Neuron (in vitro differentiated cells): ENCODE data around the gene HEATR5A.
"Not testable (repeated sequence)": the region's sequence is repeated elsewhere in the genome, so short reads cannot be mapped to it uniquely, and the experiment has no call there.

Experiments
- H2AFZ ChIP-seq: one replicate; pipeline ENCODE4 v1.6.1; 2013; ENCODE audit warnings: low read depth, mild to moderate bottlenecking, inconsistent platforms, low read length, moderate library complexity
- H3K27me3 ChIP-seq: one replicate; pipeline ENCODE4 v1.6.1; 2013; ENCODE audit warnings: low read length; ENCODE audit not compliant: insufficient read depth
- H3K36me3 ChIP-seq: one replicate; pipeline ENCODE4 v1.6.1; 2013; ENCODE audit warnings: low read length; ENCODE audit not compliant: insufficient read depth
- H3K4me1 ChIP-seq: one replicate; pipeline ENCODE4 v1.6.1; 2013; ENCODE audit warnings: low read length; ENCODE audit not compliant: insufficient read depth
- H3K4me3 ChIP-seq: 2 replicates; pipeline ENCODE4 v1.5.1; 2013; ENCODE audit warnings: mild to moderate bottlenecking, low read length, moderate library complexity
- H3K9me3 ChIP-seq: one replicate; pipeline ENCODE4 v1.6.1; 2013; ENCODE audit warnings: low read length

HEATR5A gene

GRCh38 chr14:31294746-31295405 is 125.5 kb downstream of the HEATR5A start:
- Histone ChIP-seq H3K36me3 (peaks cover 9% of the 10 kb centered on the region), H3K9me3 (no peaks in the 10 kb centered on the region), H2AFZ (no peak overlapping the region), H3K4me1 (no peaks in the 10 kb centered on the region), H3K27me3 (no peaks in the 10 kb centered on the region), H3K4me3 (no peak overlapping the region)

GRCh38 chr14:31292937-31293616 is 127.3 kb downstream of the HEATR5A start:
- Histone ChIP-seq H3K27me3 (no peaks in the 10 kb centered on the region), H3K4me3 (no peak overlapping the region), H2AFZ (no peak overlapping the region), H3K9me3 (no peaks in the 10 kb centered on the region), H3K4me1 (no peaks in the 10 kb centered on the region), H3K36me3 (peaks cover 8% of the 10 kb centered on the region)

- no peaks in the 10 kb centered on the region for H3K4me1 ChIP-seq
These were observed 129.1 kb downstream of the HEATR5A start for GRCh38 chr14:31291210-31291609.

GRCh38 chr14:31287294-31287972 is 132.9 kb downstream of the HEATR5A start:
- no peaks in the 10 kb centered on the region for H3K27me3 ChIP-seq
- H3K9me3 ChIP-seq: no peaks in the 10 kb centered on the region
- H3K4me3 ChIP-seq: no peak overlapping the region
- H2AFZ ChIP-seq: no peak overlapping the region
- H3K4me1 ChIP-seq: no peaks in the 10 kb centered on the region
- no peaks in the 10 kb centered on the region for H3K36me3 ChIP-seq

More at GRCh38 chr14:31291210-31291609, 129.1 kb downstream of the HEATR5A start:
- Histone ChIP-seq H3K27me3 (no peaks in the 10 kb centered on the region), H2AFZ (no peak overlapping the region), H3K9me3 (no peaks in the 10 kb centered on the region), H3K4me3 (no peak overlapping the region), H3K36me3 (peaks cover 8% of the 10 kb centered on the region)

- H3K36me3 ChIP-seq: no peaks in the 10 kb centered on the region
- no peak overlapping the region for H3K4me3 ChIP-seq
- no peak overlapping the region for H2AFZ ChIP-seq
- no peaks in the 10 kb centered on the region for H3K4me1 ChIP-seq
- H3K27me3 ChIP-seq: no peaks in the 10 kb centered on the region
- no peaks in the 10 kb centered on the region for H3K9me3 ChIP-seq
These were observed 133.7 kb downstream of the HEATR5A start for GRCh38 chr14:31286456-31287293.

GRCh38 chr14:31283578-31284252 is 136.6 kb downstream of the HEATR5A start:
- Histone ChIP-seq H3K36me3 (no peaks in the 10 kb centered on the region), H3K9me3 (no peaks in the 10 kb centered on the region)

GRCh38 chr14:31283153-31283552 is 137.2 kb downstream of the HEATR5A start:
- Histone ChIP-seq H2AFZ (no peak overlapping the region), H3K9me3 (no peaks in the 10 kb centered on the region), H3K36me3 (no peaks in the 10 kb centered on the region), H3K4me3 (no peak overlapping the region), H3K4me1 (no peaks in the 10 kb centered on the region), H3K27me3 (no peaks in the 10 kb centered on the region)

More at GRCh38 chr14:31283578-31284252, 136.6 kb downstream of the HEATR5A start:
- Histone ChIP-seq H3K27me3 (no peaks in the 10 kb centered on the region), H3K4me1 (no peaks in the 10 kb centered on the region), H2AFZ (no peak overlapping the region), H3K4me3 (no peak overlapping the region)

- Histone ChIP-seq H3K27me3 (no peaks in the 10 kb centered on the region), H3K36me3 (no peaks in the 10 kb centered on the region), H2AFZ (no peak overlapping the region), H3K9me3 (peaks cover 5% of the 10 kb centered on the region), H3K4me3 (no peak overlapping the region), H3K4me1 (no peaks in the 10 kb centered on the region)
These were observed 139.5 kb downstream of the HEATR5A start for GRCh38 chr14:31280871-31281220.

GRCh38 chr14:31280132-31280870 is 140.0 kb downstream of the HEATR5A start:
- peaks cover 5% of the 10 kb centered on the region for H3K9me3 ChIP-seq
- H3K4me1 ChIP-seq: no peaks in the 10 kb centered on the region
- no peak overlapping the region for H2AFZ ChIP-seq
- no peak overlapping the region for H3K4me3 ChIP-seq
- no peaks in the 10 kb centered on the region for H3K36me3 ChIP-seq
- no peaks in the 10 kb centered on the region for H3K27me3 ChIP-seq

- Histone ChIP-seq H3K27me3 (no peaks in the 10 kb centered on the region), H3K4me3 (no peak overlapping the region), H3K36me3 (no peaks in the 10 kb centered on the region), H2AFZ (no peak overlapping the region), H3K9me3 (peaks cover 5% of the 10 kb centered on the region), H3K4me1 (no peaks in the 10 kb centered on the region)
These were observed 141.5 kb downstream of the HEATR5A start for GRCh38 chr14:31278883-31279282.

GRCh38 chr14:31277085-31277484 is 143.3 kb downstream of the HEATR5A start:
- no peaks in the 10 kb centered on the region for H3K36me3 ChIP-seq
- no peaks in the 10 kb centered on the region for H3K27me3 ChIP-seq
- no peaks in the 10 kb centered on the region for H3K4me1 ChIP-seq
- H2AFZ ChIP-seq: no peak overlapping the region
- no peak overlapping the region for H3K4me3 ChIP-seq
- H3K9me3 ChIP-seq: peaks cover 5% of the 10 kb centered on the region

- not testable (repeated sequence) for H3K4me1 ChIP-seq, H3K36me3 ChIP-seq, H2AFZ ChIP-seq, H3K27me3 ChIP-seq, H3K4me3 ChIP-seq, H3K9me3 ChIP-seq
These were observed 143.9 kb downstream of the HEATR5A start for GRCh38 chr14:31276417-31276816.
